ENCODE results near the gene ADI1. TPM values are rescaled to one million over a fixed set of nuclear protein-coding genes. Genes with fewer than 3 reads are reported as not detected.

ADI1 gene
- total and polyA plus RNA-seq, 4 donors, result 56.2 to 660 (median 158) TPM

DNA sequence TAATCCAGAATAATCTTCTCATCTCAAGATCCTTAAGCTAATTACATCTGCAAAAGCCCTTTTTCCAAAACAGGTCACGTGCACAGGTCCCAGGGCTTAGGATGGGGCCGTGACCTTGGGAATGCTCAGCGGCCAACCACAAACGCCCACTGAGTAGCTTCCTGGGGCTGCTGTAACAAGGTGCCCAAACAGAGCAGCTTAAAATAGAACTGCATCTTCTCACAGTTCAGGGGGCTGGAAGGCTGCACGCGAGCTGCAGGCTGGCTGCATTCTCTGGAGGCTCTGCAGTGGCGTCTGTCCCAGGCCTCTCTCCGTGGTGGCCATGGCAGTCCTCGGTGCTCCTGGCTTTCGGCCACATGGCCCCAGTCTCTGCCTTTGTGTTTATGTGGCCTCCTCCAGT lies 31.9 kb downstream of the ADI1 start:
- H3K27ac ChIP-seq (ENCODE audit: low read depth in 1 of 2, low read length in 2 of 2), result no peak overlapping the region
- WGBS, result 78% methylated on average over 10 of the region's 10 CpGs
- no peaks in the 10 kb centered on the region for H3K9me3 ChIP-seq (ENCODE audit: control insufficient read depth in 4 of 4, low read length in 3 of 4)
- DNase-seq (ENCODE audit: low spot score), result no peak
- no peaks in the 10 kb centered on the region for H3K36me3 ChIP-seq (ENCODE audit: control insufficient read depth in 4 of 4, insufficient read depth in 3 of 4, low read depth in 1 of 4, low read length in 3 of 4)
- H3K4me3 ChIP-seq (ENCODE audit: low read depth in 1 of 3, low read length in 3 of 3), result no peak overlapping the region
- no peak overlapping the region for H3K9ac ChIP-seq (ENCODE audit: low read depth in 1 of 2, low read length in 2 of 2)
- H3K4me1 ChIP-seq (ENCODE audit: control insufficient read depth in 4 of 4, insufficient read depth in 4 of 4, low read length in 3 of 4), result no peaks in the 10 kb centered on the region
- H3K27me3 ChIP-seq (ENCODE audit: control insufficient read depth in 4 of 4, insufficient read depth in 4 of 4, low read length in 3 of 4), result no peaks in the 10 kb centered on the region
- TF ChIP-seq, protein P1, sequence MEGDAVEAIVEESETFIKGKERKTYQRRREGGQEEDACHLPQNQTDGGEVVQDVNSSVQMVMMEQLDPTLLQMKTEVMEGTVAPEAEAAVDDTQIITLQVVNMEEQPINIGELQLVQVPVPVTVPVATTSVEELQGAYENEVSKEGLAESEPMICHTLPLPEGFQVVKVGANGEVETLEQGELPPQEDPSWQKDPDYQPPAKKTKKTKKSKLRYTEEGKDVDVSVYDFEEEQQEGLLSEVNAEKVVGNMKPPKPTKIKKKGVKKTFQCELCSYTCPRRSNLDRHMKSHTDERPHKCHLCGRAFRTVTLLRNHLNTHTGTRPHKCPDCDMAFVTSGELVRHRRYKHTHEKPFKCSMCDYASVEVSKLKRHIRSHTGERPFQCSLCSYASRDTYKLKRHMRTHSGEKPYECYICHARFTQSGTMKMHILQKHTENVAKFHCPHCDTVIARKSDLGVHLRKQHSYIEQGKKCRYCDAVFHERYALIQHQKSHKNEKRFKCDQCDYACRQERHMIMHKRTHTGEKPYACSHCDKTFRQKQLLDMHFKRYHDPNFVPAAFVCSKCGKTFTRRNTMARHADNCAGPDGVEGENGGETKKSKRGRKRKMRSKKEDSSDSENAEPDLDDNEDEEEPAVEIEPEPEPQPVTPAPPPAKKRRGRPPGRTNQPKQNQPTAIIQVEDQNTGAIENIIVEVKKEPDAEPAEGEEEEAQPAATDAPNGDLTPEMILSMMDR (IDR thresholded peaks at IDR 0.05; ENCODE audit: low read depth, low read length, missing input control), result no peak
- TF ChIP-seq NR2F2 (IDR thresholded peaks at IDR 0.05), result peak; percentile 33

DNA sequence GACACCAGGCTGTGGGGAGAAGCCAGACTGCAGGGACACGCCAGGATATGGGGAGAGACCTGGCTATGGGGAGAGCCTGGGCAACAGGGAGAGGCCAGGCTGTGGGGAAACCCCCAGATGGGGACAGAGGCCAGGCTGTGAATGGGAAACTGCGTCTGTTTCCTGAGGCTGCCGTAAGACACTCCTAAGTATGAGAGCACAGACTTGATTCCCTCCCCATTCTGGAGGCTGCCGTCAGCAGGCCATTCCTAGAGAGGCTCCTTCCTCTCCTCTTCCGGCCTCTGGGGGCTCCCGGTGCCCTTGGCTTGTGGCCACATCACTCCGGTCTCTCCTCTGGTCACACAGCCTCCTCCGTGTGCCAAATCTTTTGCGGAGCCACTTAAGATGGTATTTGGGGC lies 32.3 kb downstream of the ADI1 start:
- H3K36me3 ChIP-seq (ENCODE audit: control insufficient read depth in 4 of 4, insufficient read depth in 3 of 4, low read depth in 1 of 4, low read length in 3 of 4), result no peaks in the 10 kb centered on the region
- H3K27ac ChIP-seq (ENCODE audit: low read depth in 1 of 2, low read length in 2 of 2), result no peak overlapping the region
- H3K9me3 ChIP-seq (ENCODE audit: control insufficient read depth in 4 of 4, low read length in 3 of 4), result no peaks in the 10 kb centered on the region
- 86% methylated on average over 9 of the region's 9 CpGs for WGBS
- no peak for DNase-seq (ENCODE audit: low spot score)
- no peak for TF ChIP-seq TAF1 (conservative IDR thresholded peaks at IDR 0.05)
- TF ChIP-seq, protein P2, sequence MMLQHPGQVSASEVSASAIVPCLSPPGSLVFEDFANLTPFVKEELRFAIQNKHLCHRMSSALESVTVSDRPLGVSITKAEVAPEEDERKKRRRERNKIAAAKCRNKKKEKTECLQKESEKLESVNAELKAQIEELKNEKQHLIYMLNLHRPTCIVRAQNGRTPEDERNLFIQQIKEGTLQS (IDR thresholded peaks at IDR 0.05), result no peak
- no peak for TF ChIP-seq FOXA1 (IDR thresholded peaks at IDR 0.05)
- TF ChIP-seq, protein P1 (IDR thresholded peaks at IDR 0.05; ENCODE audit: low read depth, low read length, missing input control), result no peak
- TF ChIP-seq GABPA (IDR thresholded peaks at IDR 0.05 in 1 of 2, conservative IDR thresholded peaks at IDR 0.05 in 1 of 2), result no peak
- TF ChIP-seq SP1 (IDR thresholded peaks at IDR 0.05), result no peak
- TF ChIP-seq HNF4A (conservative IDR thresholded peaks at IDR 0.05), result no peak
- TF ChIP-seq, protein P3, sequence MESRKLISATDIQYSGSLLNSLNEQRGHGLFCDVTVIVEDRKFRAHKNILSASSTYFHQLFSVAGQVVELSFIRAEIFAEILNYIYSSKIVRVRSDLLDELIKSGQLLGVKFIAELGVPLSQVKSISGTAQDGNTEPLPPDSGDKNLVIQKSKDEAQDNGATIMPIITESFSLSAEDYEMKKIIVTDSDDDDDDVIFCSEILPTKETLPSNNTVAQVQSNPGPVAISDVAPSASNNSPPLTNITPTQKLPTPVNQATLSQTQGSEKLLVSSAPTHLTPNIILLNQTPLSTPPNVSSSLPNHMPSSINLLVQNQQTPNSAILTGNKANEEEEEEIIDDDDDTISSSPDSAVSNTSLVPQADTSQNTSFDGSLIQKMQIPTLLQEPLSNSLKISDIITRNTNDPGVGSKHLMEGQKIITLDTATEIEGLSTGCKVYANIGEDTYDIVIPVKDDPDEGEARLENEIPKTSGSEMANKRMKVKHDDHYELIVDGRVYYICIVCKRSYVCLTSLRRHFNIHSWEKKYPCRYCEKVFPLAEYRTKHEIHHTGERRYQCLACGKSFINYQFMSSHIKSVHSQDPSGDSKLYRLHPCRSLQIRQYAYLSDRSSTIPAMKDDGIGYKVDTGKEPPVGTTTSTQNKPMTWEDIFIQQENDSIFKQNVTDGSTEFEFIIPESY (IDR thresholded peaks at IDR 0.05), result no peak
- TF ChIP-seq, protein P4, sequence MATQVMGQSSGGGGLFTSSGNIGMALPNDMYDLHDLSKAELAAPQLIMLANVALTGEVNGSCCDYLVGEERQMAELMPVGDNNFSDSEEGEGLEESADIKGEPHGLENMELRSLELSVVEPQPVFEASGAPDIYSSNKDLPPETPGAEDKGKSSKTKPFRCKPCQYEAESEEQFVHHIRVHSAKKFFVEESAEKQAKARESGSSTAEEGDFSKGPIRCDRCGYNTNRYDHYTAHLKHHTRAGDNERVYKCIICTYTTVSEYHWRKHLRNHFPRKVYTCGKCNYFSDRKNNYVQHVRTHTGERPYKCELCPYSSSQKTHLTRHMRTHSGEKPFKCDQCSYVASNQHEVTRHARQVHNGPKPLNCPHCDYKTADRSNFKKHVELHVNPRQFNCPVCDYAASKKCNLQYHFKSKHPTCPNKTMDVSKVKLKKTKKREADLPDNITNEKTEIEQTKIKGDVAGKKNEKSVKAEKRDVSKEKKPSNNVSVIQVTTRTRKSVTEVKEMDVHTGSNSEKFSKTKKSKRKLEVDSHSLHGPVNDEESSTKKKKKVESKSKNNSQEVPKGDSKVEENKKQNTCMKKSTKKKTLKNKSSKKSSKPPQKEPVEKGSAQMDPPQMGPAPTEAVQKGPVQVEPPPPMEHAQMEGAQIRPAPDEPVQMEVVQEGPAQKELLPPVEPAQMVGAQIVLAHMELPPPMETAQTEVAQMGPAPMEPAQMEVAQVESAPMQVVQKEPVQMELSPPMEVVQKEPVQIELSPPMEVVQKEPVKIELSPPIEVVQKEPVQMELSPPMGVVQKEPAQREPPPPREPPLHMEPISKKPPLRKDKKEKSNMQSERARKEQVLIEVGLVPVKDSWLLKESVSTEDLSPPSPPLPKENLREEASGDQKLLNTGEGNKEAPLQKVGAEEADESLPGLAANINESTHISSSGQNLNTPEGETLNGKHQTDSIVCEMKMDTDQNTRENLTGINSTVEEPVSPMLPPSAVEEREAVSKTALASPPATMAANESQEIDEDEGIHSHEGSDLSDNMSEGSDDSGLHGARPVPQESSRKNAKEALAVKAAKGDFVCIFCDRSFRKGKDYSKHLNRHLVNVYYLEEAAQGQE (IDR thresholded peaks at IDR 0.05), result no peak
- TF ChIP-seq JUND (IDR thresholded peaks at IDR 0.05), result no peak
- TF ChIP-seq RAD21 (IDR thresholded peaks at IDR 0.05), result no peak
- no peak for TF ChIP-seq NR2F2 (IDR thresholded peaks at IDR 0.05)
- no peak for TF ChIP-seq RXRA (IDR thresholded peaks at IDR 0.05)
- no peaks in the 10 kb centered on the region for H3K4me1 ChIP-seq (ENCODE audit: control insufficient read depth in 4 of 4, insufficient read depth in 4 of 4, low read length in 3 of 4)
- no peak overlapping the region for H3K9ac ChIP-seq (ENCODE audit: low read depth in 1 of 2, low read length in 2 of 2)
- H3K27me3 ChIP-seq (ENCODE audit: control insufficient read depth in 4 of 4, insufficient read depth in 4 of 4, low read length in 3 of 4), result no peaks in the 10 kb centered on the region
- no peak overlapping the region for H3K4me3 ChIP-seq (ENCODE audit: low read depth in 1 of 3, low read length in 3 of 3)
